KMS-11 (cell line): ENCODE data around the gene NEU4.
"Not testable (repeated sequence)": the region's sequence is repeated elsewhere in the genome, so short reads cannot be mapped to it uniquely, and the experiment has no call there.

Experiments
- H2AFZ ChIP-seq: fragments of 200-600 bp; sonication (generic); 2 replicates; pipeline ENCODE4 v1.6.1; 2016; ENCODE audit warnings: antibody characterized with exemption, mixed run types, low read depth
- H3K27ac ChIP-seq: fragments of 200-600 bp; sonication (generic); 2 replicates; pipeline ENCODE4 v1.6.1; 2016; ENCODE audit warnings: mild to moderate bottlenecking, mixed run types
- H3K27me3 ChIP-seq: fragments of 200-600 bp; sonication (generic); 2 replicates; pipeline ENCODE4 v1.6.1; 2017; ENCODE audit warnings: mild to moderate bottlenecking, low read depth, mixed run types, moderate library complexity; ENCODE audit not compliant: insufficient read depth
- H3K36me3 ChIP-seq: fragments of 200-600 bp; sonication (generic); 2 replicates; pipeline ENCODE4 v1.6.1; 2017; ENCODE audit warnings: mild to moderate bottlenecking, mixed run types; ENCODE audit not compliant: insufficient read depth
- H3K4me1 ChIP-seq: fragments of 200-600 bp; sonication (generic); 2 replicates; pipeline ENCODE4 v1.6.1; 2016; ENCODE audit warnings: mild to moderate bottlenecking, low read depth, mixed run types; ENCODE audit not compliant: poor library complexity, severe bottlenecking
- H3K4me2 ChIP-seq: fragments of 200-600 bp; sonication (generic); 2 replicates; pipeline ENCODE4 v1.7.0; 2016; ENCODE audit warnings: mild to moderate bottlenecking, mixed run types
- H3K4me3 ChIP-seq: fragments of 200-600 bp; sonication (generic); IDR thresholded peaks from 2 replicates; pipeline ENCODE4 v1.6.1; 2017; ENCODE audit warnings: low read depth, low read length, mixed read lengths; ENCODE audit not compliant: insufficient read depth
- H3K79me2 ChIP-seq: fragments of 200-600 bp; sonication (generic); 2 replicates; pipeline ENCODE4 v1.6.1; 2016; ENCODE audit warnings: low read depth, mixed run types; ENCODE audit not compliant: insufficient read depth
- H3K9ac ChIP-seq: fragments of 200-600 bp; sonication (generic); 2 replicates; pipeline ENCODE4 v1.6.1; 2016; ENCODE audit warnings: mild to moderate bottlenecking, mixed run types
- H4K20me1 ChIP-seq: fragments of 200-600 bp; sonication (generic); 2 replicates; pipeline ENCODE4 v1.6.1; 2016; ENCODE audit warnings: mild to moderate bottlenecking, mixed run types; ENCODE audit not compliant: insufficient read depth
- TF ChIP-seq, protein P1 (sequence below): fragments of 200-600 bp; sonication (generic); conservative IDR thresholded peaks from 2 replicates; pipeline ENCODE4 v1.6.1; 2017; ENCODE audit warnings: low read depth, mild to moderate bottlenecking, antibody characterized with exemption, low read length, moderate library complexity, mixed read lengths

NEU4 gene

GRCh38 chr2:241803387-241804325 lies 5.3 kb upstream of the NEU4 start:
- peaks cover 9% of the 10 kb centered on the region; the same call in 1 of the 2 replicates for H3K27me3 ChIP-seq
- H3K27ac ChIP-seq = no peak overlapping the region
- TF ChIP-seq, protein P1, sequence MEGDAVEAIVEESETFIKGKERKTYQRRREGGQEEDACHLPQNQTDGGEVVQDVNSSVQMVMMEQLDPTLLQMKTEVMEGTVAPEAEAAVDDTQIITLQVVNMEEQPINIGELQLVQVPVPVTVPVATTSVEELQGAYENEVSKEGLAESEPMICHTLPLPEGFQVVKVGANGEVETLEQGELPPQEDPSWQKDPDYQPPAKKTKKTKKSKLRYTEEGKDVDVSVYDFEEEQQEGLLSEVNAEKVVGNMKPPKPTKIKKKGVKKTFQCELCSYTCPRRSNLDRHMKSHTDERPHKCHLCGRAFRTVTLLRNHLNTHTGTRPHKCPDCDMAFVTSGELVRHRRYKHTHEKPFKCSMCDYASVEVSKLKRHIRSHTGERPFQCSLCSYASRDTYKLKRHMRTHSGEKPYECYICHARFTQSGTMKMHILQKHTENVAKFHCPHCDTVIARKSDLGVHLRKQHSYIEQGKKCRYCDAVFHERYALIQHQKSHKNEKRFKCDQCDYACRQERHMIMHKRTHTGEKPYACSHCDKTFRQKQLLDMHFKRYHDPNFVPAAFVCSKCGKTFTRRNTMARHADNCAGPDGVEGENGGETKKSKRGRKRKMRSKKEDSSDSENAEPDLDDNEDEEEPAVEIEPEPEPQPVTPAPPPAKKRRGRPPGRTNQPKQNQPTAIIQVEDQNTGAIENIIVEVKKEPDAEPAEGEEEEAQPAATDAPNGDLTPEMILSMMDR = no peak
- no peaks in the 10 kb centered on the region for H3K79me2 ChIP-seq
- H3K9ac ChIP-seq = no peak overlapping the region
- no peak overlapping the region for H3K4me3 ChIP-seq
- H2AFZ ChIP-seq = peak overlapping the region; percentile 22; the same call in 1 of the 2 replicates
- no peaks in the 10 kb centered on the region for H3K4me1 ChIP-seq
- no peaks in the 10 kb centered on the region for H3K36me3 ChIP-seq
- no peaks in the 10 kb centered on the region for H4K20me1 ChIP-seq
- H3K4me2 ChIP-seq = no peak overlapping the region; the same call in 1 of the 2 replicates

DNA sequence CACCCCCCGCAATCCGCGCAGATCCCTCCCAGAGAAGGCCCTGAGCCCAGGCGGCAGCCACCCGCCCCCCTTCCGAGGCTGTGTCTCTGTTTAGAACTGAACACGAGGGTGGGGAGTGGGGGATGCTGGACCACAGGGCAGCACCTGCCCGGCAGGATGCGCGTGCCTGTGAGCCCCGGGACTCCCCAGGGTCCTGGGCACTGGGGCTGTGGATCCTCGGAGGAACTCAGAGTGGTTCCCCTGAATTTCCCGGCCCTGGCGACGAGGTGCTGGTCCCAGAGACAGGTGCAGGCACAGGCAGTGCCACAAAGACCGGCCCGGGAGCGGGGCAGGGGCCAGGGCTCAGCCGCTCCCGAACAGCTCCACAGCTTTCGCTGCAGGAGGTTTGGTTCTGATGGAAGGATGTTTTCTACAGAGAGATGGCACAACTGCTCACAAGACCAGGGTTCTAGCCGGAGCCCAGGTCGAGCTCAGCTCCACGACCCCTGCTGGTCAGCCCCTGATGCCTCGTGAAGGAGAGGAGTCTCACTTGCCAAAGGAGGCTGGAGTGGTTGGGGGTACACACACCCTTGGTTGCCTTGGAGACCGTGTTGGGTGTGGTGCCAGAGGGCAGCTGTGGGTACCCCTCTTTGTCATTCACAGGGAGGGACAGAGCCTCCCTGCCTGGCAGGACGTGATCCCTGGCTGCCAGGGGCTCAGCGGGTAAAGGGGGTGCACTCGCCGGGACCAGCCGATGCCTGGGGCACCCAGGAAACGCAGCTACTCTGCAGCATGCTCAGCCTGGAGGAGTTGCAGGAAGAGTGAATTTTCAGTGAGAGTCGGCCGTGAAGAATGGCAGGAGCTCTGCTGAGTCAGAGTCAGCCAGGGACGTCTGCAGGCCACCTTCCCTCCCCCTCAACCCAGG lies 4.4 kb upstream of the NEU4 start:
- Histone ChIP-seq H3K4me1 (no peaks in the 10 kb centered on the region), H4K20me1 (no peaks in the 10 kb centered on the region), H3K27ac (no peak overlapping the region), H3K4me3 (no peak overlapping the region), H2AFZ (peak overlapping the region; percentile 18; the same call in 1 of the 2 replicates), H3K9ac (no peak overlapping the region), H3K79me2 (no peaks in the 10 kb centered on the region), H3K36me3 (no peaks in the 10 kb centered on the region), H3K27me3 (peaks cover 14% of the 10 kb centered on the region; the same call in 1 of the 2 replicates), H3K4me2 (no peak overlapping the region; the same call in 1 of the 2 replicates)
- TF ChIP-seq, protein P1 = no peak

- not testable (repeated sequence) for H3K4me1 ChIP-seq, H2AFZ ChIP-seq, H3K4me2 ChIP-seq, H3K27ac ChIP-seq, H3K36me3 ChIP-seq, H4K20me1 ChIP-seq, H3K9ac ChIP-seq, H3K4me3 ChIP-seq, H3K79me2 ChIP-seq
- H3K27me3 ChIP-seq = peaks cover 22% of the 10 kb centered on the region; the same call in 1 of the 2 replicates
Measured at GRCh38 chr2:241806217-241806616, 2.8 kb upstream of the NEU4 start.

DNA sequence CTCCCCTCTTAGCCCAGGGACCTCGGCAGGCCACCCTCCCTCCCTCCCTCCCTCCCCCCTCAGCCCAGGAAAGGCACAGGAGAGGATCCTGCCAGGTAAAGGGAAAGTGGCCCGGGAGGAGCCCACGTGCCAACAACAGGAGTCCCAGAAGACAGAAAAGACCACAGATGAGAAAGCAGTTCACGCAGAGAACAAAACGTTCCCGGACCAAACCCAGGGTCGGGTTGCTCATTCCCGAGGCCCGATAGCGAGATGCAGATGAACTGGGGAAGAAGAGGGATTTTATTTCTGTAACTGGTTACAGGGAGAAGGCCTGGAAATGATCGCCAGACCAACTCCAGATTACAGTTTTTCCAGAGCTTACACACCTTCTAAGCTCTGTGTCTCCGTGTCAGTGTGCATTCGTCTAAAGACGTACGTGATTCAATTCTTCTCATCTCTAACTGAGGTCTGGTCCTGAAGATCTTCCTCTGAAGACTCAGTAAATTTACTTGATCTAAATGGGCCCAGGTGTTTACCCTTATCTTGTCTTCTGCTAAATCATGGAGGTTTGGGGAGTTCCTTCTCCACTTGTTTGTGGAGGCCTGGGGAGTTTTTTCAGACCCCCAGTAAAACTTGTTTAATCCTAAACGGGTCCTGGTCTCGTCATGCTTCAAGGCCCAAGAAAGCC lies 807 bp upstream of the NEU4 start:
- Histone ChIP-seq H3K79me2 (no peaks in the 10 kb centered on the region), H3K4me3 (no peak overlapping the region)

More for the DNA sequence above, 807 bp upstream of the NEU4 start:
- Histone ChIP-seq H3K27ac (no peak overlapping the region), H4K20me1 (no peaks in the 10 kb centered on the region), H3K36me3 (no peaks in the 10 kb centered on the region), H3K9ac (no peak overlapping the region), H3K4me1 (no peaks in the 10 kb centered on the region), H3K4me2 (no peak overlapping the region), H3K27me3 (peaks cover 33% of the 10 kb centered on the region), H2AFZ (no peak overlapping the region)
- TF ChIP-seq, protein P1 = no peak
